OCI-LY3 (cell line): ENCODE results near the gene MYO7A.

Experiments used
- H2AFZ ChIP-seq: fragments of 200-600, 300-600 bp; shearing (Covaris generic); 2 replicates; pipeline ENCODE4 v1.6.0; 2014; ENCODE audit warnings: antibody characterized with exemption, low read depth, low read length
- H3K27ac ChIP-seq: fragments of 200-600, 300-600 bp; sonication (generic); 2 replicates; pipeline ENCODE4 v1.5.1; 2014; ENCODE audit warnings: mild to moderate bottlenecking, low read length, moderate library complexity, mixed read lengths
- H3K27me3 ChIP-seq: fragments of 200-600, 300-600 bp; sonication (generic); 2 replicates; pipeline ENCODE4 v1.6.1; 2014; ENCODE audit warnings: low read depth, low read length, mixed read lengths
- H3K36me3 ChIP-seq: fragments of 200-600, 300-600 bp; sonication (generic); replicated peaks from 2 replicates; pipeline ENCODE3; 2014; ENCODE audit warnings: low read depth, low read length, mixed read lengths
- H3K4me1 ChIP-seq: fragments of 300-600, 200-600 bp; sonication (generic); 2 replicates; pipeline ENCODE4 v1.6.1; 2014; ENCODE audit warnings: low read length, mixed read lengths
- H3K4me2 ChIP-seq: fragments of 200-600, 300-600 bp; sonication (generic); 2 replicates; pipeline ENCODE4 v1.6.1; 2014; ENCODE audit warnings: low read length, mixed read lengths
- H3K4me3 ChIP-seq: fragments of 300-600, 200-600 bp; sonication (generic); 2 replicates; pipeline ENCODE4 v1.5.1; 2014; ENCODE audit warnings: antibody characterized with exemption, mild to moderate bottlenecking, low read length, moderate library complexity
- H3K79me2 ChIP-seq: fragments of 300-600, 200-600 bp; shearing (Covaris generic); 2 replicates; pipeline ENCODE4 v1.6.1; 2014; ENCODE audit warnings: mild to moderate bottlenecking, low read length, mixed read lengths
- H3K9ac ChIP-seq: fragments of 300-600, 200-600 bp; shearing (Covaris generic); 2 replicates; pipeline ENCODE4 v1.6.0; 2014; ENCODE audit warnings: mild to moderate bottlenecking, low read length, moderate library complexity
- H3K9me3 ChIP-seq: fragments of 200-600, 300-600 bp; shearing (Covaris generic); 2 replicates; pipeline ENCODE4 v1.6.1; 2014; ENCODE audit warnings: low read length, mixed read lengths; ENCODE audit not compliant: insufficient read depth
- H4K20me1 ChIP-seq: fragments of 200-600, 300-600 bp; sonication (generic); 2 replicates; pipeline ENCODE4 v1.6.1; 2016; ENCODE audit warnings: low read length, mixed read lengths; ENCODE audit not compliant: insufficient read depth
- CTCF ChIP-seq: fragments of 200-600, 300-600 bp; sonication (generic); IDR thresholded peaks from 2 replicates; pipeline ENCODE4 v1.5.1; 2014; ENCODE audit warnings: antibody characterized with exemption, low read length, low read depth
- EZH2phosphoT487 ChIP-seq: fragments of 200-600 bp; shearing (Covaris generic); IDR thresholded peaks from 2 replicates; pipeline ENCODE4 v1.6.1; 2018; ENCODE audit warnings: antibody characterized with exemption, mixed run types, low read depth

The MYO7A gene

GRCh38 chr11:77143405-77144020 lies 15.5 kb downstream of the MYO7A start:
- no peaks in the 10 kb centered on the region for H3K36me3 ChIP-seq
- H3K79me2 ChIP-seq, result no peaks in the 10 kb centered on the region
- H3K4me1 ChIP-seq, result peaks cover 34% of the 10 kb centered on the region
- TF ChIP-seq EZH2phosphoT487 (no peak), CTCF (no peak)
- no peaks in the 10 kb centered on the region for H4K20me1 ChIP-seq
- H3K9me3 ChIP-seq, result no peaks in the 10 kb centered on the region
- H3K4me2 ChIP-seq, result peak overlapping the region; percentile 48
- H2AFZ ChIP-seq, result peak overlapping the region; percentile 35; the same call in 1 of the 2 replicates
- no peak overlapping the region for H3K27ac ChIP-seq
- no peak overlapping the region for H3K4me3 ChIP-seq
- H3K27me3 ChIP-seq, result no peaks in the 10 kb centered on the region
- no peak overlapping the region; the same call in 1 of the 2 replicates for H3K9ac ChIP-seq

GRCh38 chr11:77144196-77144856 lies 16.3 kb downstream of the MYO7A start:
- Histone ChIP-seq H3K9me3 (no peaks in the 10 kb centered on the region), H4K20me1 (no peaks in the 10 kb centered on the region), H3K36me3 (no peaks in the 10 kb centered on the region), H3K4me3 (no peak overlapping the region), H3K27ac (no peak overlapping the region), H3K4me2 (no peak overlapping the region), H3K9ac (no peak overlapping the region), H3K79me2 (no peaks in the 10 kb centered on the region), H2AFZ (no peak overlapping the region), H3K4me1 (peaks cover 26% of the 10 kb centered on the region), H3K27me3 (no peaks in the 10 kb centered on the region)
- TF ChIP-seq EZH2phosphoT487 (no peak), CTCF (no peak)

- Histone ChIP-seq H2AFZ (no peak overlapping the region), H3K36me3 (no peaks in the 10 kb centered on the region), H3K9ac (no peak overlapping the region), H3K4me1 (peaks cover 26% of the 10 kb centered on the region), H3K9me3 (no peaks in the 10 kb centered on the region), H3K4me2 (no peak overlapping the region), H3K27me3 (no peaks in the 10 kb centered on the region), H3K4me3 (no peak overlapping the region), H3K27ac (no peak overlapping the region), H4K20me1 (no peaks in the 10 kb centered on the region), H3K79me2 (no peaks in the 10 kb centered on the region)
- TF ChIP-seq CTCF, result no peak
- TF ChIP-seq EZH2phosphoT487, result no peak
These were observed 16.9 kb downstream of the MYO7A start for GRCh38 chr11:77144857-77145428.

GRCh38 chr11:77146261-77147035 lies 18.4 kb downstream of the MYO7A start:
- TF ChIP-seq EZH2phosphoT487, result no peak
- no peak for TF ChIP-seq CTCF
- no peak overlapping the region for H3K4me3 ChIP-seq
- H3K36me3 ChIP-seq, result no peaks in the 10 kb centered on the region
- no peak overlapping the region for H3K9ac ChIP-seq
- H3K4me1 ChIP-seq, result peaks cover 26% of the 10 kb centered on the region
- no peaks in the 10 kb centered on the region for H3K27me3 ChIP-seq
- H4K20me1 ChIP-seq, result no peaks in the 10 kb centered on the region
- no peak overlapping the region for H3K4me2 ChIP-seq
- no peak overlapping the region for H3K27ac ChIP-seq
- H3K9me3 ChIP-seq, result no peaks in the 10 kb centered on the region
- no peak overlapping the region for H2AFZ ChIP-seq
- H3K79me2 ChIP-seq, result no peaks in the 10 kb centered on the region
